ENCODE measurements around the gene PSMD5.

The PSMD5 gene

GRCh38 chr9:120875643-120875953 lies 32.9 kb upstream of the PSMD5 start:
- CTCF ChIA-PET, result no interaction called here
- POLR2A ChIA-PET (ENCODE audit: low non-redundant PET), result interaction anchor here (1.4 kb wide), 1 partner anchor 83 kb away, joined by 6 read pairs; the partner anchor contains the start of gene FBXW2
- peak overlapping the region; percentile 100 for H3K27ac ChIP-seq
- no peak for DNase-seq (ENCODE audit: low spot score)
- TF ChIP-seq, protein P1, sequence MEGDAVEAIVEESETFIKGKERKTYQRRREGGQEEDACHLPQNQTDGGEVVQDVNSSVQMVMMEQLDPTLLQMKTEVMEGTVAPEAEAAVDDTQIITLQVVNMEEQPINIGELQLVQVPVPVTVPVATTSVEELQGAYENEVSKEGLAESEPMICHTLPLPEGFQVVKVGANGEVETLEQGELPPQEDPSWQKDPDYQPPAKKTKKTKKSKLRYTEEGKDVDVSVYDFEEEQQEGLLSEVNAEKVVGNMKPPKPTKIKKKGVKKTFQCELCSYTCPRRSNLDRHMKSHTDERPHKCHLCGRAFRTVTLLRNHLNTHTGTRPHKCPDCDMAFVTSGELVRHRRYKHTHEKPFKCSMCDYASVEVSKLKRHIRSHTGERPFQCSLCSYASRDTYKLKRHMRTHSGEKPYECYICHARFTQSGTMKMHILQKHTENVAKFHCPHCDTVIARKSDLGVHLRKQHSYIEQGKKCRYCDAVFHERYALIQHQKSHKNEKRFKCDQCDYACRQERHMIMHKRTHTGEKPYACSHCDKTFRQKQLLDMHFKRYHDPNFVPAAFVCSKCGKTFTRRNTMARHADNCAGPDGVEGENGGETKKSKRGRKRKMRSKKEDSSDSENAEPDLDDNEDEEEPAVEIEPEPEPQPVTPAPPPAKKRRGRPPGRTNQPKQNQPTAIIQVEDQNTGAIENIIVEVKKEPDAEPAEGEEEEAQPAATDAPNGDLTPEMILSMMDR (conservative IDR thresholded peaks at IDR 0.05; ENCODE audit: low read depth), result no peak

- TF ChIP-seq, protein P1 (conservative IDR thresholded peaks at IDR 0.05; ENCODE audit: low read depth), result no peak
- POLR2A ChIA-PET (ENCODE audit: low non-redundant PET), result no interaction called here
- peak overlapping the region; percentile 100 for H3K27ac ChIP-seq
- CTCF ChIA-PET, result no interaction called here
- no peak for DNase-seq (ENCODE audit: low spot score)
Measured at GRCh38 chr9:120875195-120875565, 32.5 kb upstream of the PSMD5 start.

GRCh38 chr9:120874226-120875194 lies 31.8 kb upstream of the PSMD5 start:
- POLR2A ChIA-PET (ENCODE audit: low non-redundant PET), result interaction anchor here (0.5 kb wide), 1 partner anchor 31 kb away, joined by 3 read pairs; no protein-coding TSS in a partner anchor
- TF ChIP-seq, protein P1 (conservative IDR thresholded peaks at IDR 0.05; ENCODE audit: low read depth), result no peak
- DNase-seq (ENCODE audit: low spot score), result no peak
- CTCF ChIA-PET, result no interaction called here
- peak overlapping the region; percentile 100 for H3K27ac ChIP-seq

GRCh38 chr9:120873512-120873911 lies 30.8 kb upstream of the PSMD5 start:
- TF ChIP-seq, protein P1 (conservative IDR thresholded peaks at IDR 0.05; ENCODE audit: low read depth), result no peak
- ChIA-PET CTCF (interaction anchor here (0.6 to 0.9 kb wide), 3 partner anchors 15 to 169 kb away, joined by 3 to 4 read pairs (median 3); no protein-coding TSS in a partner anchor), POLR2A (ENCODE audit: low non-redundant PET) (interaction anchor here (0.5 to 0.6 kb wide), 2 partner anchors 30 to 55 kb away, joined by 3 to 4 read pairs; no protein-coding TSS in a partner anchor)
- H3K27ac ChIP-seq, result peak overlapping the region; percentile 100
- peak; percentile 97 for DNase-seq (ENCODE audit: low spot score)

DNA sequence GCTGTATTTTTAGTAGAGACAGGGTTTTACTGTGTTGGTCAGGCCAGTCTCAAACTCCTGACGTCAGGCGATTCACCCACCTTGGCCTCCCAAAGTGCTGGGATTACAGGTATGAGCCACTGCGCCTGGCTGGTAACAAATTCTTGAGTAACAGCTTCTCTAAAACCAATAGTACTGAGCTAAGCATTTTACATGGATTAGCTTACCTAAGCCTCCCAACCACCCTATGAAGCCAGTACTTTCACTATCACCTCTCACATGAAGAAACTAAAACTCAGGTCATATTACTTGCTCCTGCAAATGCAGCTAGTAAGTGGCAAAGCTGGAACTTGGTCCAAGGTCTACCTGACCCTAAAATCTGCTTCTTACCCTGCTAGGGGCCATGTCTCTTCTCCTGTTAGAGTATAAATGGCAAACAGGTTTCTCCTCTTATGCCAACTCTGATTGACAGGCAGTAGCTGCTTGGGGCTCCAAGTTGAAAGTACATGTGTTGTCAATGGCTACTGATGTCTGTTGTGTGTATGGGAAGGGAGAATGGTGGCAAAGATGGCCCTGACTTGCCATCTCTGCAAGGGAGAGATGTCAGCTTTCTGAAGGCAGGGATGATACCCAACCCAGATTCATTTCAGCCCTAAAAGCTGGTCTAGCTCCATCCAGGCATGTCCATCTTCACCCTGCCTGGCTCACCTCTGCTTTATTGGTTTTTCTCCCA lies 30.2 kb upstream of the PSMD5 start:
- TF ChIP-seq, protein P1 (conservative IDR thresholded peaks at IDR 0.05; ENCODE audit: low read depth), result no peak
- POLR2A ChIA-PET (ENCODE audit: low non-redundant PET), result interaction anchor here (0.6 kb wide), 1 partner anchor 10 kb away, joined by 4 read pairs; no protein-coding TSS in a partner anchor
- peak overlapping the region; percentile 100 for H3K27ac ChIP-seq

DNA sequence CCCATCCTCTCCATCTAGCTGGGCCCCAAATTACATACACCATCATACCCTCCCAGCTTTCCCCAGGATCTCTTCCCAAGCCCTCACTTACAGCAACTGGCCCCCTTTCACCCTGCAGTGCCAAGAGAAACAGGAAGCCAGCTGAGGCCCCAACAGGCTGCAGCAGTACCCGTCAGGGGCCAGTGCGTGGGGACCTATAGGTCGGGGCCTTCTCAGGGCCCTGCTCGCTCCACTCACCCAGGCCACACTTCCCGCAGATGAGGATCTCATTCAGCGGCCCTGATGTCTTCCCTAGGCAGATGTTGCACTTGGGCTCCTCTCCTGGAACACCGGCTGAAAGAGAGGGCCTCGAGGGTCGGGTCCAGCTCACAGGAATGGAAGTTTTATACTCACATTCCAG lies 27.5 kb upstream of the PSMD5 start:
- no peak for DNase-seq (ENCODE audit: low spot score)
- ChIA-PET CTCF (no interaction called here), POLR2A (ENCODE audit: low non-redundant PET) (no interaction called here)
- H3K27ac ChIP-seq, result peak overlapping the region; percentile 84
- TF ChIP-seq, protein P1 (conservative IDR thresholded peaks at IDR 0.05; ENCODE audit: low read depth), result no peak

More for the DNA sequence above, 30.2 kb upstream of the PSMD5 start:
- CTCF ChIA-PET, result interaction anchor here (0.8 to 0.9 kb wide), 2 partner anchors 14 to 64 kb away, joined by 3 to 4 read pairs; no protein-coding TSS in a partner anchor
- no peak for DNase-seq (ENCODE audit: low spot score)
